ENCODE data around the gene ERCC1.

ERCC1 gene

DNA sequence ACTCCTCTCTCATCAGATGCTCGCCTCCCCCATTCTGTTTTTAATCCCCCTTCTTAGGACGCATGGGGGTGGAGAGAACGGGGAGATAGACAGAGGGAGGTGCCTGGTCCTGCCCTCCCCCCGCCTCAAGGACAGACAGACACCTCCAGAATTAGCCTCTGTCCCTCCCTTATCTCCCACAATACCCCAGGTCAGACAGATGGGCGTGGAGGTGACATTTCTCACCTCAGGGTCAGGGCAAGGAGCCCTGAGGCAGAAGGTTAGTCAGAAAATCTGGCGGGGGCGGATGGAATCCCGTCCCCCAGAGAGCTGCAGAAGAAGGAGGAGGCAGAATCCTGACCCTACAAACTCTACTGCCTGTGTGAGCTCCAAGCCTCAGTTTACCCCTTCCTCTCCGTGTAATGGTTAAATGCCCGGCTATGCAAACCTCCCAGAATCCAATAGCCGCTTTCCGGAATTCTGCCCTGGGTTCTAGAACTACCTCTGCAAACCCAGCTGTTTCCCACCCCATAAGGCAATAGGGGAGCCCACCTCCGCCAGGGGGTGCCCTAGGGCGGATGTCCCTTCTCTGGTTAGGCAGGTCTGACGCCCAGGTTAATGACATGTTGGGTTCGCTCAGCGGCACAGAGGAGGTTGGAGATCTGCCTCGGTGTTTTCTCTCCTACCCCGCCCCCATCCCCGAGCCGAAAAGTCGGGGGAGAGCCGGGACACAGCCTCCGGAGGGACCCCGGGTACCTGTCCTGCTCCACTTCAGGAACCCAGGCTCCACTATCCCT lies 19.7 kb downstream of the ERCC1 start:
- DNase-seq: peak; percentile 49

DNA sequence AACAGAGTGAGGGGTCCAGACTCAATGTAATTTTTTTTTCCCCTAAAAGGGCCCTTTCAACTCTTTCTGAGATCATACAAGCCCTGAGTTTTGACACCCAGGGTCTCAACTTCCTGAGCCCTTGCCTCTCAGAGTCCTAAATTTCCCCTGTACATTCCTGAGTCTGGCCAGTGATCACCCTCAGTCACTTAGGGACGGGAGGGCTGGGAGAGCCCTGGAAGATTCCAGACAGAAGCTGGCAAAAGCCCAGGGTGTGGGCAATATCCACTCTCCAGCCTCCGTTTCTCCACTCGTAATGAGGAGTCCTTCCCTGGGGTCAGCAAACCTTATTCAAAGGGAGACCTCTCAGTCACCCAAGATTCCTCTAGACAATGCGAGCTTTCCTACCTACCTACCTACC lies 20.4 kb downstream of the ERCC1 start:
- DNase-seq: no peak

DNA sequence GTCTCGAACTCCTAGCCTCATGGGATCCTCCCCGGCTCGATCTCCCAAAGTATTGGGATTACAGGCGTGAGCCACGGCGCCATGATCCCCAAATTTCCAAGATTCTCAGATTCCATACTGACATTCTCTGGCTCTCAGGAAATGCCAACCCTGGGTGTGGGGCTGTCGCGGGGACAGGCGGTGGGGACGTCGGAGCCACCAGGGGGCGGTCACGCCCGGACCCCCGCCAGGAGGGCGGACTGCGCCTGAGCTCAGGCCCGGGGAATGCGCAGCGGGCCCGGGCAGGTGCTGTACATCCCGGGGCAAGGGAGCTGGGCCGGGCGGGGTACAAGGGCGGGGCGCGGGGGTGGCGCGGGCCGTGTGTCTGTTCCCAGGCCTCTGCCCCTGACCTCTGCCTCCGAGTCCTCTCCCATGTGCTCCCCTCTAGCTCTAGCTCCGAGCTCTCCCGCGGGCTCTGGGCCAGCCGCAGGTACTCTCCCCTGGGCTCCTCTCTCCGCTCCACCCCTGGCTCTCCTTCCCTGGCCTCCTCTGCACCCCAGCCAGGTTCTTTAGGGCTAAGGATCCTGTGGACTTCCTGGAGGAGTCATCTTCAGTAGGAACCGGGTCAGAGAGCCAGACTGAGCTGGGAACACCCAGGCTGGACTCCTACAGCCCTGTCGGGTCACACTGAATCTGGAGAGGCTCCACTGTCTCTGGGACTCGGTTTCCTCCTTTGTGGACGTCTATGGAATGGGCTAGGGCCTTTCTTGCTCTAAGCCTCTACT lies 21.2 kb downstream of the ERCC1 start:
- DNase-seq: no peak

DNA sequence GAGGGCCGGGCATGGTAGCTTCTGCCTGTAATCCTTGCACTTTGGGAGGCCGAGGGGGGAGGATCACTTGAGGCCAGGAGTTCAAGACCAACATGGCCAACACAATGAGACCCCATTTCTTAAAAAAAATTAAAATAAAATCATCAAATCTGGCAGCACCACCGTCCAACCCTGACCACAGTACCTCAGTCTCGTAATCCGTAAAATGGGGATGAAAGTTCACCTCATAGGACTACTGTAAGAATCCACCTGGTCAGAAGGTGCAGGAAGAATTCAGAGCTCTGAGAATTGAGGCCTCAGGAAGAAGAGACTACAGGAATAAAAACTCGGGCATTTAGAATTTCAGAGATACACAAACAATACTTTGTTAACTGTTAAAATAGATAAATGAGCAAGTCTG lies 21.9 kb downstream of the ERCC1 start:
- no peak for DNase-seq

DNA sequence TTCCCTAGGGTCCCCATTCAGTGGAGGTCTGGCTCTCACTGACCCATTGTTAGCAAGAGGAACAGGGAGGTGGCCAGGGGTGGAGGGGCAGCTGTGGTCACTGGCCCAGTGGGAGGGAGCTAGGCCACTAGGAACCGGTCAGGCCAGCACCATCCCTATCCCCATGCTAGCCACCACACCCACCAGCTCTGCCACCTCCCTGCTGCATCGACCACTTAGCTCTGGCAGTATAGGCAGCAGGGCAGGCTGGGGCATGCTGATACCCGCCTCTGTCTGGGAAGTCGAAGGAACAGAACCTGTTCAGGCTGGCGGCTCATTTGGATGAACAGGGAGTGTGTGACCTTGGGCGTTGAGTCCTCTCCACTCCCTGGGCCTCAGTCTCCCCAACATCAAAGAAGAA lies 23.5 kb downstream of the ERCC1 start:
- peak; percentile 69 for DNase-seq

DNA sequence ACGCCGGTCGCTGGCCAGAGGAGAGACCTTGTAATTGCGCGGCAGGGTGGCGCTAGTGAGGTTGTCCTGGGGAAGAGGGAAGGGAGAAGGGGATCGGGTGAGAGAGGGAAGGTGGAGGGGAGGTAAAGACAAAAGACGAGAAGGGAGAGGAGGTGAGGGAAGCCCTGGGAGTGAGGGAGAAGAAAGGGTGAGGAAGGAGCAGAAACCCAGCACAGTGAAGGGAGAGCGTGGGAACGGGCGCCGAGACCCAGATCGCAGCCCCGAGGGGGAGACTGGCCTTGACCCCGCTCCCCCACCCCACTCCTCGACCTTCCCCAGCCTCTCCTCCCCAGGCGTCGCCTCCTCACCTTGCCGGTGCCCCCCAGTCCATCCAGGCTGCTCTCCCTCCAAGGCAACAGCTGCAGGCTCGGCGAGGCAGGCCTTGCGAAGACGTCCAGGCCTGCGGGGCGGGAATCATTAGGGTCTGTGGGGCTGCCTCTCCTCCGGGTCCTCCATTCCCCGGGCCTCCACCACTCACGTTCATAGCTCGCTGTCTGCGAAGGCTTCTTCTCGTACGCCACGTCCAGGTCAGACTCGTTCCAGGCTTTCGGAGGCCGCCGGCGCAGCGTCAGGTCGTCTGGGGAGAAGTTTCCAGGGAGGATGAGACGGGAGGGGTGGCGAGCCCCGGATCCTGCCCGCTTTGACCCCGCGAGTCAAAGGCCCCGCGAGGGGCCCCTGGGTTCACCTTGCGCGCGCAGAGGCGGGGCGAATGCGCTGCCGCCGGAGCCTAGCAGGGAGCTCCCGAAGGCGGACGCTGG lies 27.7 kb downstream of the ERCC1 start:
- DNase-seq: no peak

DNA sequence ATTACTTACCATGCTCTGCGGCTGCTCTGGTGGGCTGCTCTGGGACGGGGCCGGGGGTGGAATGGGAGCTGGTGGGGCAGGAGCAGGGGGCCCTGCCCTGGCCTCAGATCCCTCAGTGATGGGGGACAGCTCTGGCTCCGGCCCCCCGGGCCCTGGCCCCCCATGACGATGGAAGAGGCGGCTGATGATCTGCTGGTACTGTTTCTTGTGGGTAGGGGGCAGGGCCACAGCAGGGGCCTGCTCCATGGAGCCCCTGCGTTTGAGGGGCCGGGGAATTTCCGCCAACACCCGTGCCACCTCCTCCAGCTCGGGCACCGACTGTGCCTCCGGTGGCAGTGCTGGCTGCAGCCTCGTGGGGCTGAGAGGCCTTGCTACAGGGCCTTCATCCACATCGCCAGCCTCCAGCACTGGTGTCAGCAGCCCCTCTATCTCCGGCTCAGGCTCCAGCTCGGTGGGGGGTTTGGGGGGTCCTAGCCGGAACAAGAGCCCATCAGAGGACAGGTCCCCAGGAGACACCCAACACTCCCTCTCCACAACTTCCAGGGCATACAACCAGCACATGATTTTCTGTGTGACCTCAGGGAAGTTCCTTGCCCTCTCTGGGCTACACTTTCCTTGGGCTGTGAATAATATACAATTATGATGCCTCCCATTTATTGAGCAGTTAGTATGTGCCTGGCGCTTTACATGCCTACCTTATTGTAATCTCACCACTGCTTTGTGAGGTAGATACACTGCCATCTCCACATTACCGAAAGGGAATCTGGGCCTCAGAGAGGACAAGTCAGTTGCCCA lies 31.6 kb downstream of the ERCC1 start:
- DNase-seq: no peak

DNA sequence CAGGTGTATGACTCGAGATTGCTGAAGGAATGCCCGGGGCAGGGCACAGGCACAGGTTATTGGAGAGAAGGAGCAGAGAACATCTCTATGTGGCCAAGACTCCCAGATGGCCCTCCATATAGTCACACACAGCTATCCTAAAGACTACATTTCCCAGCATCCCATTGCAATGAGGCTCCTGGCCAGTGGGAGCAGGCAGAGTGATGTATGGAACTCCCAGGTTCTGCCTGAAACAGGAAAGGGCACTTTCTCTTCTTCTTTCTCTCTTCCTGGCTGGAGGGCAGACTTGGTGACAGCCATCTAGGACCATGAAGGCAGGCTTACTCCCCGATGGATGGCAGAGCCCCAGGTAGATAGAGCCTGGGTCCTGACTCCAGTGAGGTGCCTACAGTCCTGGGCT lies 32.4 kb downstream of the ERCC1 start:
- DNase-seq: peak; percentile 3

DNA sequence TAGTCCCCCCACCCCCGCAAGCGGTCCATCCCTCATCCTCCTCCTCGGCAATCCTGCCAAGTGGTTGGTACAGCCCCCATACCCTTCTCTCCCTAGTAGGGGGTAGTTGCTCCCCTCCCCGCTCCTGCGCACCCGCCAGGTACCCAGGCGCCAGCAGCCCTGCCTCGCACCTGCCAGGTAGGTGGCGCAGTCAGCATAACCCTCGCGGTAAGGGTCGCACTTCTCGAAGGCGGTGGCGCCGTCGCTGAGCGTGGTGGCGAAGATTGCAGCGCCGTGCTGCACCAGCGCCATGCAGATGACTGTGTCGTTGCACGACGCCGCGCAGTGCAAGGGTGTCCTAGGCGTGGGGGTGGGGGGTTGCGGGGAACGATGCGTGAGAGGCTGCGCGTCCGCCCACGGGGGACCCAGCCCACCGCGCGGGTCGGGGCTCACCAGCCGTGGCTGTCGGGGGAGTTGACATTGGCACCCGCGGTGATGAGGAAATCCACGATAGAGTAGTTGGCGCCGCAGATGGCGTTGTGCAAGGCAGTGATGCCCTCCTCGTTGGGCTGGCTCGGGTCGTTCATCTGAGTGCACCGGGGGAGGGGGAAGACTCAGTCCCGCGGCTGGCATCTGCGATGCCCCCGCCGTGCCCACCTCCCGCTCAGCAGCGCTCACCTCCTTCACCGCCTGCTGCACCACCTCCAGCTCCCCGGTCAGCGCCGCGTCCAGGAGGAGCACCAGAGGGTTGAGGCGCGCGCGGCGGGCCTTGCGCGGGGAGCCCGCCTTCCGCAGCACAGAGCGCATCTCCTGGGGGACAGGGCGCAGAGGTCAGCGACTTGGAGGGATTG lies 38.1 kb downstream of the ERCC1 start:
- no peak for DNase-seq

DNA sequence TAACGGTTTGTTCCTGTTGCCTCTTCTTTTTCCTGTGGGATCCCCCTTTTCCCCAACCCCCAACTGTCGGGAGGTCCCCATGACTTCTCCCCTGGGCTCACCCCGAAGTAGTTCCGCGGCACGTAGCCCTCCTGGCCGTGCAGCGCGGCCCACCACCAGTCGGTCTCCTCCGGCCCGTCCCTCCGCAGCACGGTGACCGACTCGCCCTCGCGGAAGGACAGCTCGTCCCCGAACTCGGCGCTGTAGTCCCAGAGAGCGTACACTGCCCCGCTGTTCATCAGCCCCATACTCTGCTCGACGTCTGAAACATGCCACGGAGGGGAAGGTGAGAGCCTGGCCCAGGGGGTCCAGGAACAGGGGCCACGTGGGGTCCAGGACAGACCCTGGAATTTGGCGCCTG lies 41.3 kb downstream of the ERCC1 start:
- no peak for DNase-seq

DNA sequence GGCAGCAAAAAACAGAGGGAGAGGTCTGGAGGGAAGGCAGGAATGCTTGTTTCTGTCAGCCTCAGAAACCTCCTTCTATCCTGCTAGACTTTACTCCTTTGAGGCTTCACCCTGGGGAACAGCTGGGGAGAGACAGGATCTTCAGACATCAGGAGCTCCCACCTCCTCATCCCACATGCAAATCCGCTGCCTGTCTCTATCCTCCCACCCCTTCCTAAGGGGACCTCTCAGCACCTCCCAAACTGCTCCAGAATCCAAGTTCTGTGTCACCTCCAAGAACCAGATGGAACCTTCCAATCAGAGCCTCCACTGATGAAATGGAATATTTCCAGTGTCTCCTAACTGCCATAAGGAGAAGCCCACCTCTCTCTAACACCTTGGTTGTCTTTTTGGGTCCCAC lies 43.6 kb downstream of the ERCC1 start:
- no peak for DNase-seq

DNA sequence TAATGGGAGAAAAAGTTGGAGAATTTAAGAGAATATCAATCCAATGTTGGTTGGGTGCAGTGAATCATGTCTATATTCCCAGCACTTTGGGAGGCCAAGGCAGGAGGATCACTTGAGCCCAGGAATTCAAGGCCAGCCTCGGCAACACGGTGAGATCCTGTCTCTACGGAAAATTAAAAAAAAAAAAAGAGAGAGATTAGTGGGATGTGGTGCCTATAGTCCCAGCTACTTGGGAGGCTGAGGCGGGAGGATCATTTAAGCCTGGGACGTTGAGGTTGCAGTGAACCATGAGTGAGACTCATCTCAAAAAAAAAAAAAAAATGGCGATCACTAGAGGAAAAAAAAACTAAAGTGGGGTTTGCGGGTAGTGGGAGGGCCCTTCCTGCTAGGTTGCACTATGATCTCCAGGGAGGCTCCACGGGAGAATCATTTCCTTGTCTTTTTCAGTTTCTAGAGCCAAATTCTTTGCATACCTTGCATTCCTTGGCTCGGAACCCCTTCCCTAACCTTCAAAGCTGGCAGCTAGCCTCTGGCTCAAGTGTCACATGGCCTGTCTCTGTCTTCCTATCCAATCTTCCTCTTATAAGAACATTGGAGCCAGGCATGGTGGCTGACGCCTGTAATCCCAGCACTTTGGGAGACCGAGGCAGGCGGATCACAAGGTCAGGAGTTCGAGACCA lies 47.5 kb downstream of the ERCC1 start:
- no peak for DNase-seq

DNA sequence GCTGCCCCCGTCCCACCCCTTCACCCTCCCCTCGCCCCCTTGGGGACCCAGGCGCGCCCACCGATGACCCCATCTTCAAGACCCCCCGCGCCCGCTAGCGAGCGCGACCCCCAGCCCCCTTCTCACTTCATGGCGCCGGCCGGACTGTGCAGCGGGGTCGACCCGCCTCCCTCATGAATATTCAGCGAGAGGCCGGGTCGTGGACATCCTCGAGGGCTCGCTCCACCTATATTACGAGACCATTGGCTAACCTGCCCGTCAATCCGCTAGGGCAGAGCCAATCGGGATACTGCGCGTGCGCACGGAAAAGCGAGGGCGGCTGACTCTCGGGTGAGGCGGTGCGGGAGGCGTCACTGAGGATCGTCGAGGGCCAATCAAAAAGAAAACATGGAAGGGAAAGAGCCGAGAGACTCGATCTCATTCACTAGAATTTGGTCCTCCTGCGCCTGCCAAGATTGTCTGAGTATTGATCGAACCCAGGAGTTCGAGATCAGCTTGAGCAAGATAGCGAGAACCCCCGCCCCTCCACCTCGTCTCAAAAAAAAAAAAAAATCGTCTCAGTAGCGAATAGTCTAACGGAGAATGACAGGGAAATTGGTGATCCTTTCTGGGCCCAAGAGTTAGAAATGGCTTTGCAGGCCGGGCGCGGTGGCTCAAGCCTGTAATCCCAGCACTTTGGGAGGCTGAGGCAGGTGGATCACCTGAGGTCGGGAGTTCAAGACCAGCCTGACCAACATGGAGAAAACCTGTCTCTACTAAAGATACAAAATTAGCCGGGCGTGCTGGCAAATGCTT lies 53.1 kb downstream of the ERCC1 start, which contains the start of gene ERCC2:
ERCC2 (minus strand) TSS at position 164 of the 795 bp plus-strand sequence; CDS start at position 131, 33 bp downstream.
- DNase-seq: peak; percentile 97

DNA sequence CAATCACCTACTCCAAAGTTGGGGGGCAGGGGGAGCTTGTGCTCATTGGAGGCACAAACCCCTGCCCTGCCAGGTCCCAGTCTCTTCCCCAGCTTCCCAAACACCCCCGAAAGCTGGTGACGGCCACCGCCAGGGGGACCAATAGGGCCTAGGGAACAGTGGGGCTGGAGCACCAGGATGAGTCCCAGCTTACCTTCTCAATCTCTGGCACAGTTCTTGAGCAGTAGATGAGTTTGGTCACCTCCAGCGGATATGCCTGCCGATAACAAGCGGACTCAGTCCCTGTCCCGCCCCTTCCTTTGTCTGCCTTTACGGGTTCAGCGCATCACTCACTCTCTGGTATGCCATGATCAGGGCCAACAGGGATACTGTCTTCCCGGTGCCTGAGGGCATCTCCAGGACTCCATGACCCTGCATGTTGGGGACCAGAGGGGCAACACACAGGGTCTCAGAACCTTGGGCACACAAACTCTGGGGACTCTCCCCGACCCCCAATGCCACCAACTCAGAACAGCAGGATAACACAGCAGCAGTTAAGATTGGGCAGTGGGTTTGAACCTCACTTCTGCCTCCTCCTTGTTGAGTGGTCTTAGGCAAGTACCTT lies 54.9 kb downstream of the ERCC1 start:
- no peak for DNase-seq

DNA sequence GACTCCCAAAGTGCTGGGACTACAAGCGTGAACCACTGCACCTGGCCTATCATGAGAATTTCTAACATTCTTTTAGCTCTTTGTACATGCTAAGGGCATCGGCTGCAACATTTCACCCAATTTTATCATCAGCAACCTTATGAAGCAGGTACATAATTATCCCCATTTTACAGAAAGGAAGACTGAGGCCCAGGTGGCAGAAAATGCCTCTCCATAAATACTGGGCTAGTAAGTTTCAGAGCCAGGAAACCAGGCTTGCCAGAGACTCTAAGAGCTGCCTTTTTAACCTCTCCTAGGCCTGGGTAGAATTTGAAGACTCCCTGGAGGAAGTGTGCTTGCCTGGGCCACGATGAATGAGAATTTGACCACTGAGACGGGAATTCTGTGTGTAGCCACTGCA lies 55.6 kb downstream of the ERCC1 start:
- no peak for DNase-seq

DNA sequence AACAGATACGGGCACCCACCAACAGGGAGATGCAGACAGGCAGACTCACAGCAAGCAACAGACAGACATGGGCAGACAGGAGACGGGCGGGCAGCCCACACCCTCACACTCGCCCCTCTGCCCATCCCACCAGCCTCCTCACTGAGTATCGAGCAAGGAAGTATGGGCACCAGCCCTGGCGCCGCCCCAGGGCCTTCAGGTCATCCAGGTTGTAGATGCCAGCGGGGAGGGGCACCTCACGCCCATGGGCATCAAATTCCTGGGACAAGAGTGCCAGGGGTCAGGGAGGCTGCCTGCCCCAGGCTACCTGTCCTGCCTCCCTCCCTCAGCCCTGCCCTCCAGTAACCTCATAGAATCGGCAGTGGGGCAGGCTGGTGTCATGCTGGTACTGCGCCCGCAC lies 59.0 kb downstream of the ERCC1 start:
- no peak for DNase-seq

DNA sequence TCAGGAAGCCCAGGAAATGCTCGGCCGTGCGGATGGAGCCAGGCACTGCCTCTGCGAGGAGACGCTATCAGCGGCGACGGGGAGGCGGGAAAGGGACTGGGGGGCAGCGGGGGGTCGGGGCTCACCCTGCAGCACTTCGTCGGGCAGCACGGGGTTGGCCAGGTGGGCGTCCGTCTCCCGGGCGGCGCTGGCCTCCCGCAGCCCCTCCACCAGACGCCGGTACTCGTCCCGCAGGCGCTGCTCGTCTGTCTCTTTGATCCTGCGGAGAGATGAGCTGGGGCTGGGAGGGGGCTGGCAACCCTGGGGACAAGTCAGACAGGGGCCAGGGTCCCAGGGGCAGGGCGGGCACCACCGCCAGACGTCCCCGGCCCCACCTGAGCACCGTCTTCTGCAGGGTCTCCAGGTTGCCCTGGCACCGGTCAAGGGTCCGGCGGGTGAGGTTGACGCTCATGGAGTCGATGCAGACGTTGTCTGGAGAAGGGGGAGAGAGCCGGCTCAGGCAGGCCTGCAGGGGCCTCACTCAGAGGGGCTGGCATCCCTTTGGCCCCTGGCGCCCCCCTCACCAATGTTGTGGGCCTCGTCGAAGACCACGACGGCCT lies 59.8 kb downstream of the ERCC1 start:
- no peak for DNase-seq

DNA sequence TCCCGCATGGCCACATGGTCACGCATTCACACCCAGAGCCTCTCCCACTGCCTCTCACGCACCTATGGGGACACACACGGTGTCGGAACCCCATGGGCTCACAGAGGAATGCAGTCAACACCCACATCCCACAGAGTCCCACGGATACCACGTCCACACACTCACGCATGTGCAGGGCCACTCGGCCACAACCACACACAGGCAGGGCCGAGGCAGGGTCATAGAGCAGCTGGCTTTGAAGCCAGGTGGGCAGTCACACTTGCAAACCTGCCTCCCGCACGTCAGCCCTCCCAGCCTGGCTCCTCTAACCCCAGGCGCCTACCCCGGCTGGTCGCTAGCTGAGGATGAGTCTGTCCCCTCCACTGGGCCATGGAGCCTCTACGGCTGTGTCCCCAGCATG lies 61.4 kb downstream of the ERCC1 start:
- DNase-seq: no peak

DNA sequence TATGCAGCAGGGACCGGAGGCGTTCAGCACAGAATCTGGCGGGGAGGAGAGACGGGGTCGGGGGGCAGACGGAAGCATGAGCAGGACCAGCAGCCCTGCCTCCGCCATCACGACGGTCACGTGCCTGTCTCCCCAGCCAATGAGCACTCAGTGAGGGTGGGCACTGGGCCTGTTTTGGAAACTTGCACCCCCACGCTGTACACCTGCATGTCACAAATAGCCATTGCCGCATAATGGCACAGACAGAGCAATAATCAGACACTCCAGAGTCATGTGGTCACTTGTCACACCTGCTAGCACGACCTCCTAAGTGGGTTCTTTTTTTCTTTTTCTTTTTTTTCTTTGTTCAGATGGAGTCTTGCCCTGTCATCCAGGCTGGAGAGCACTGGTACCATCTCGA lies 62.1 kb downstream of the ERCC1 start:
- no peak for DNase-seq

All from NCI-H1694 (cell line).